ENCODE data around the gene CPN2.

- TF ChIP-seq, protein P1, sequence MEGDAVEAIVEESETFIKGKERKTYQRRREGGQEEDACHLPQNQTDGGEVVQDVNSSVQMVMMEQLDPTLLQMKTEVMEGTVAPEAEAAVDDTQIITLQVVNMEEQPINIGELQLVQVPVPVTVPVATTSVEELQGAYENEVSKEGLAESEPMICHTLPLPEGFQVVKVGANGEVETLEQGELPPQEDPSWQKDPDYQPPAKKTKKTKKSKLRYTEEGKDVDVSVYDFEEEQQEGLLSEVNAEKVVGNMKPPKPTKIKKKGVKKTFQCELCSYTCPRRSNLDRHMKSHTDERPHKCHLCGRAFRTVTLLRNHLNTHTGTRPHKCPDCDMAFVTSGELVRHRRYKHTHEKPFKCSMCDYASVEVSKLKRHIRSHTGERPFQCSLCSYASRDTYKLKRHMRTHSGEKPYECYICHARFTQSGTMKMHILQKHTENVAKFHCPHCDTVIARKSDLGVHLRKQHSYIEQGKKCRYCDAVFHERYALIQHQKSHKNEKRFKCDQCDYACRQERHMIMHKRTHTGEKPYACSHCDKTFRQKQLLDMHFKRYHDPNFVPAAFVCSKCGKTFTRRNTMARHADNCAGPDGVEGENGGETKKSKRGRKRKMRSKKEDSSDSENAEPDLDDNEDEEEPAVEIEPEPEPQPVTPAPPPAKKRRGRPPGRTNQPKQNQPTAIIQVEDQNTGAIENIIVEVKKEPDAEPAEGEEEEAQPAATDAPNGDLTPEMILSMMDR (IDR thresholded peaks at IDR 0.05) = no peak
- TF ChIP-seq POLR2A (IDR thresholded peaks at IDR 0.05) = no peak
Observed at GRCh38 chr3:194373028-194373427, 21.9 kb upstream of the CPN2 start.

Data from testis (tissue), 2 donors.